Measurements from ENCODE around the gene ZC3H13. TPM values are rescaled to one million over a fixed set of nuclear protein-coding genes. Genes with fewer than 3 reads are reported as not detected.

Gene ZC3H13
- total and polyA plus RNA-seq, 9 donors: 15.1 to 64.1 (median 41.9) TPM

- DNase-seq: no peak
- no peak overlapping the region for H3K4me3 ChIP-seq
- H3K27me3 ChIP-seq: no peaks in the 10 kb centered on the region
- no peaks in the 10 kb centered on the region for H3K4me1 ChIP-seq (ENCODE audit: insufficient read depth)
- TF ChIP-seq POLR2A (IDR thresholded peaks at IDR 0.05): no peak
- TF ChIP-seq EP300 (IDR thresholded peaks at IDR 0.05): no peak
- TF ChIP-seq, protein P1, sequence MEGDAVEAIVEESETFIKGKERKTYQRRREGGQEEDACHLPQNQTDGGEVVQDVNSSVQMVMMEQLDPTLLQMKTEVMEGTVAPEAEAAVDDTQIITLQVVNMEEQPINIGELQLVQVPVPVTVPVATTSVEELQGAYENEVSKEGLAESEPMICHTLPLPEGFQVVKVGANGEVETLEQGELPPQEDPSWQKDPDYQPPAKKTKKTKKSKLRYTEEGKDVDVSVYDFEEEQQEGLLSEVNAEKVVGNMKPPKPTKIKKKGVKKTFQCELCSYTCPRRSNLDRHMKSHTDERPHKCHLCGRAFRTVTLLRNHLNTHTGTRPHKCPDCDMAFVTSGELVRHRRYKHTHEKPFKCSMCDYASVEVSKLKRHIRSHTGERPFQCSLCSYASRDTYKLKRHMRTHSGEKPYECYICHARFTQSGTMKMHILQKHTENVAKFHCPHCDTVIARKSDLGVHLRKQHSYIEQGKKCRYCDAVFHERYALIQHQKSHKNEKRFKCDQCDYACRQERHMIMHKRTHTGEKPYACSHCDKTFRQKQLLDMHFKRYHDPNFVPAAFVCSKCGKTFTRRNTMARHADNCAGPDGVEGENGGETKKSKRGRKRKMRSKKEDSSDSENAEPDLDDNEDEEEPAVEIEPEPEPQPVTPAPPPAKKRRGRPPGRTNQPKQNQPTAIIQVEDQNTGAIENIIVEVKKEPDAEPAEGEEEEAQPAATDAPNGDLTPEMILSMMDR (IDR thresholded peaks at IDR 0.05): no peak
- H3K36me3 ChIP-seq: no peaks in the 10 kb centered on the region
- no peak overlapping the region for H3K27ac ChIP-seq
- WGBS, 3 donors: 52 to 72% (median 69%) methylated on average over 3 of the region's 3 CpGs
- no peaks in the 10 kb centered on the region for H3K9me3 ChIP-seq
- intact Hi-C loops (cut with DNase I): loop anchor here in 1 of 4 donors (1.0 kb wide), 1 partner anchor 29 kb away; no protein-coding TSS in a partner anchor
Measured at GRCh38 chr13:45926741-45927140, 125.8 kb downstream of the ZC3H13 start.

DNA sequence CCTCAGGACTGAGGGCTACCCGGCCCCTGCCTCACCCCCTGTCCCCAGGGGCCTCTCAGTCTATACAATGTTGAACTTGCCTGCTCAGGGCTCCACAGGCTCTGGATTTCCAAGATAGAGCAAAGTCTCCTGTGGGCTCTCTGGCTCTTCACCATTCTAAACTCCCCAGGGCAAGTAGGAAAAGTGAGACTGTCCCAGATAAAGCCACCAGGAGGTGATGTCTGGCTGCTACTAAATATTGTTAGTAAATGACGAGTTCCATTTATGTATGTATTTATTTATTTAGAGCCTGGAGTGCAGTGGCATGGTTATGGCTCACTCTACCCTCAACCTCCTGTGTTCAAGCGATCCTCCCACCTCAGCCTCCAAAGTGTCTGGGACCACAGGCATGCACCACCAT is 127.4 kb downstream of the ZC3H13 start:
- WGBS, 3 donors: 73 to 81% (median 76%) methylated on average over 3 of the region's 3 CpGs

DNA sequence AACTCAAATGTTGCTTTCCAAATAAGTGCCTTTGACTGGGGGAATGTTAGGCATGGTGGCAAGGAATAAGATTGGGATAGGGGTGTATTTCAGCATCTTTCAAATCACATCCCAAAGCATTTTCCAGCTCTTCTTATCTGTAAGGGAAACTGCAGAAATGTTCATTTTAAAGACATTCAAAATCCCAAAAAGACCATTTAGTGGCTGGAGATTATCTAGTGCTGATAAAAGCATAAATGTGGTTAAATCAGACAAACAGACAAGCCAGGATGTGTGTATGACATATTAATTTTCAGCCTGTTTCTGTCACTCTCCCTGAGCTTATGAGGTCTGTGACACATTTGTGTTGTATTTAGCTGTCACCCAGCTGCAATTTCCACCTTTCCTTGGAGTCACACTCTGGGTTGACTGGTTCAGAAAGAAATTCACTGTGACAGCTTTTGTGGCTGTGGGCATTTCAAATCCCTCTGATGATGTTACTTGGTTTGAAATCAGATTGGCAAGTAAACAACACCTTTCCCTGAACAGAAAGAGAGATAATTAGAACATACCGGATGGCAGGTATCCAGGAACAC is 131.3 kb downstream of the ZC3H13 start:
- 72 to 86% (median 83%) methylated on average over 1 of the region's 1 CpG for WGBS, 3 donors
- no peak for DNase-seq
- Histone ChIP-seq H3K4me1 (ENCODE audit: insufficient read depth) (no peaks in the 10 kb centered on the region), H3K36me3 (no peaks in the 10 kb centered on the region), H3K9me3 (no peaks in the 10 kb centered on the region), H3K27ac (no peak overlapping the region), H3K4me3 (no peak overlapping the region), H3K27me3 (no peaks in the 10 kb centered on the region)
- intact Hi-C loops (cut with DNase I): no loop called here
- TF ChIP-seq, protein P1 (IDR thresholded peaks at IDR 0.05): no peak
- no peak for TF ChIP-seq EP300 (IDR thresholded peaks at IDR 0.05)
- no peak for TF ChIP-seq POLR2A (IDR thresholded peaks at IDR 0.05)

More for the DNA sequence above, 127.4 kb downstream of the ZC3H13 start:
- H3K4me3 ChIP-seq: no peak overlapping the region
- intact Hi-C loops (cut with DNase I): no loop called here
- TF ChIP-seq POLR2A (IDR thresholded peaks at IDR 0.05): no peak
- TF ChIP-seq, protein P1 (IDR thresholded peaks at IDR 0.05): no peak
- TF ChIP-seq EP300 (IDR thresholded peaks at IDR 0.05): no peak
- no peak overlapping the region for H3K27ac ChIP-seq
- no peaks in the 10 kb centered on the region for H3K27me3 ChIP-seq
- H3K9me3 ChIP-seq: no peaks in the 10 kb centered on the region
- no peaks in the 10 kb centered on the region for H3K36me3 ChIP-seq
- DNase-seq: no peak
- H3K4me1 ChIP-seq (ENCODE audit: insufficient read depth): no peaks in the 10 kb centered on the region

DNA sequence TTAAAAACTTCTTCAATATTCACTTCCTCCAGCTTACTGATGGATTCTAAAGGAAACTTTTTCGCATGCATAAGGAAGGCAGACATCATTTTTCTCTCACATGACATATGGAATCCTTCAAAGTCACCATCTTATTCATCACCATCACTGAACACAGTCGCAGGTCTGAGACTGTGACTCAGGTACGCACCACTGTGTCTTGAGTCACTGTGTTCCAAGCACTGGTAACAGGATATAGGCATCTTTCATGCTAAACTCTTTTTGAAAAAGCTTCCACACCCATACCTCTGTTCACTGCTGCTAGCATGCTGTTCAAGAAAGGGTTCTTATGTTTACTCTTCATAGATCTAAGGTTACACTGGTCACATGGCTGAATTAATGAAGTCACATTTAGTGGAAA is 133.9 kb downstream of the ZC3H13 start:
- TF ChIP-seq, protein P1 (IDR thresholded peaks at IDR 0.05): no peak
- TF ChIP-seq EP300 (IDR thresholded peaks at IDR 0.05) (no peak), POLR2A (IDR thresholded peaks at IDR 0.05) (no peak)
- 86 to 94% (median 86%) methylated on average over 3 of the region's 3 CpGs for WGBS, 3 donors
- H3K36me3 ChIP-seq: no peaks in the 10 kb centered on the region
- intact Hi-C loops (cut with DNase I): no loop called here
- no peak for DNase-seq
- no peaks in the 10 kb centered on the region for H3K27me3 ChIP-seq
- H3K27ac ChIP-seq: no peak overlapping the region
- H3K4me1 ChIP-seq (ENCODE audit: insufficient read depth): no peaks in the 10 kb centered on the region
- no peak overlapping the region for H3K4me3 ChIP-seq
- H3K9me3 ChIP-seq: no peaks in the 10 kb centered on the region
